Measurements from ENCODE around the gene IL6. TPM values are rescaled to one million over a fixed set of nuclear protein-coding genes. Genes with fewer than 3 reads are reported as not detected.

The IL6 gene
- total and polyA plus RNA-seq, 9 of the 15 experiments (the other 6 are each of a cell fraction or from before 2014, with no cell fraction given), result 0.76 to 2.9 (median 1.5) TPM

DNA sequence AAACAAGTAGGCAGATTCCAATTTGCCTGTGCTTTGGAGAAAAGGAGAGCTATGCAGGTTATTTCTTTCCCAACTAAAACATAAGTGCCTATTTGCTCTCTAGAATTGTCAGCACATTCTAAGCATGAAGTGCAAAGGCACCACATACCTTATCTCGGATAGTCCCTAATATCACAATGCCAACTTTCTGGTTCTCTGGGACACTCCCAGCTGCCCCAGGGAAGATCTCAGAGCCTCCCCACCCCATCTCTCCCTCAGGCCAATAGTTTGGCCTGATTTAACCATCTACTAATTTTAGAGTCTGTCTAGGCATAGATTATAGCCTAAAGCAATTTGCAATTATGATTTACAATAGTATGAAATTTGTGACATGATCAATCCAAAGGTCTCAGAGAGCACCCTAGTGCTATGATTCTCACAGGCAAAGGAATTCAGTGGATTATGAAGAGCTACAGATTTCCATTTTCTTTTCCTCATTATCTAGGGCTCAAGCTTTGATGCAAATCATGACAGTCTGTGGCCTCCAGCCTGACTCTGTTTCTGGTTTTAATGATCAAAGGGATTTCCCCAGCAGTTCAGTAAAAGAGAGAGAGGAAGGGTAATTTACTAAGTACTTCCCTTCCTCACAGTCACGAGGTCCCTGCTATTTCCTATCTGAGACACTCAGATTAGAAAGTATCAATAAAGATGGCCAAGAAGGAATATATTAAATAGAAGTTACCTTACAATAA is 29.0 kb upstream of the IL6 start (continued):
- TF ChIP-seq ZNF395 (CRISPR knock-in tag; IDR thresholded peaks at IDR 0.05), result 0 out of 2 replicates have a peak, but pooled peaks have one; percentile 6

DNA sequence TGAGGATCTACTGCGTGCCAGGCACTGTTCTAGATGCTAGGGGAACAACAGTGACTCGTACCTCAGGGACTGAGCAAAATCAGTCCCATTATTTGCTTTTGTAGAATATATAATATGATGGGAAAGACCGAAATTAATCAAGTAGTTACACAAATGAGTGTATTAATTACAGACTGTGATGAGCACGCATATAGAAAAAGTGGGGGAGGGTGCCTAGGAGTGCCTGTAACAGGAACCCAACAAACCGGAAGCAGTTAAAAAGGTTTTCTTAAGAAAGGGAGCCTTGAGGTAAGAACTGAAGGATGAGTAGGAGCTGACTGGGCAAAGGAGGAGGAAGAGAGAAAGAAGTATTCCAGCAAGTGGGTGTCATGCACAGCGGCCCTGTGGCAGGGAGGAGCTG is 28.2 kb upstream of the IL6 start:
- Histone ChIP-seq H3K4me2 (ENCODE audit: insufficient read depth, low read length) (no peak overlapping the region; the same call in 1 of the 2 replicates), H3K79me2 (ENCODE audit: control insufficient read depth, insufficient read depth, low read length) (peaks cover 84% of the 10 kb centered on the region), H3K9me1 (ENCODE audit: control insufficient read depth, insufficient read depth, low read length) (no peaks in the 10 kb centered on the region), H3K4me3 (no peak overlapping the region), H3K9ac (ENCODE audit: insufficient read depth in 1 of 2, low read depth in 2 of 2, low read length in 2 of 2) (no peak overlapping the region), H4K20me1 (replicated peaks; ENCODE audit: control insufficient read depth, insufficient read depth, low read length) (no peaks in the 10 kb centered on the region), H3K36me3 (ENCODE audit: control insufficient read depth, insufficient read depth, low read length) (peaks cover 8% of the 10 kb centered on the region), H3K27me3 (ENCODE audit: control insufficient read depth in 2 of 2, insufficient read depth in 2 of 2, low read length in 2 of 2) (no peaks in the 10 kb centered on the region), H2AFZ (ENCODE audit: low read depth, low read length) (no peak overlapping the region), H3K9me3 (replicated peaks; ENCODE audit: control insufficient read depth, insufficient read depth, low read depth, low read length) (no peaks in the 10 kb centered on the region), H3K27ac (ENCODE audit: extremely low read depth, low read depth, low read length) (peak overlapping the region; percentile 7; the same call in 1 of the 3 replicates), H3K4me1 (replicated peaks in 1 of 2; ENCODE audit: control insufficient read depth in 2 of 2, insufficient read depth in 2 of 2, low read length in 2 of 2) (peaks cover 19 to 68% of the 10 kb centered on the region in 2 experiments)
- FAIRE-seq (no peak), DNase-seq (ENCODE audit: extremely low read depth in 1 of 4, low spot score in 3 of 4) (no peak), ATAC-seq (no peak)
- WGBS (ENCODE audit: insufficient coverage, low coverage, missing lambda C conversion rate), result 73% methylated on average over 6 of the region's 6 CpGs
- CTCF ChIA-PET (ENCODE audit: low intra/inter-chr PET ratio), result no interaction called here
- intact Hi-C loops (cut with micrococcal nuclease) (no loop called here), in situ Hi-C loops (cut with MboI) (no loop called here)
- POLR2A ChIA-PET, result interaction anchor here (0.5 to 3.6 kb wide), 4 partner anchors 14 to 666 kb away, joined by 3 to 22 read pairs (median 5); no protein-coding TSS in a partner anchor
- BruUV-seq (replicated peaks), result no TSS peak
- TF ChIP-seq POLR3G (IDR thresholded peaks at IDR 0.05; ENCODE audit: extremely low read depth, insufficient read length, insufficient replicate concordance), result no peak
- TF ChIP-seq ZNF347 (CRISPR knock-in tag; IDR thresholded peaks at IDR 0.05; ENCODE audit: low read depth), result no peak
- no peak for TF ChIP-seq NR2C2 (CRISPR knock-in tag; IDR thresholded peaks at IDR 0.05)
- TF ChIP-seq NR2C2 (tag; IDR thresholded peaks at IDR 0.05), result 0 out of 2 replicates have a peak, but pooled peaks have one; percentile 33
- no peak for TF ChIP-seq SLC30A9 (CRISPR knock-in tag; IDR thresholded peaks at IDR 0.05)
- no peak for TF ChIP-seq LCOR (CRISPR knock-in tag; IDR thresholded peaks at IDR 0.05)
- TF ChIP-seq POLR2A (conservative IDR thresholded peaks at IDR 0.05), result no peak
- TF ChIP-seq RBFOX2 (IDR thresholded peaks at IDR 0.05; ENCODE audit: low read depth, low read length), result no peak
- no peak for TF ChIP-seq ZNF766 (CRISPR knock-in tag; conservative IDR thresholded peaks at IDR 0.05)
- TF ChIP-seq ID3 (CRISPR knock-in tag; IDR thresholded peaks at IDR 0.05), result no peak
- TF ChIP-seq ID3 (tag; IDR thresholded peaks at IDR 0.05), result no peak
- TF ChIP-seq CCNT2 (IDR thresholded peaks at IDR 0.05; ENCODE audit: borderline replicate concordance, extremely low read depth, insufficient read length, low read depth, low read length), result no peak
- TF ChIP-seq, protein P1, sequence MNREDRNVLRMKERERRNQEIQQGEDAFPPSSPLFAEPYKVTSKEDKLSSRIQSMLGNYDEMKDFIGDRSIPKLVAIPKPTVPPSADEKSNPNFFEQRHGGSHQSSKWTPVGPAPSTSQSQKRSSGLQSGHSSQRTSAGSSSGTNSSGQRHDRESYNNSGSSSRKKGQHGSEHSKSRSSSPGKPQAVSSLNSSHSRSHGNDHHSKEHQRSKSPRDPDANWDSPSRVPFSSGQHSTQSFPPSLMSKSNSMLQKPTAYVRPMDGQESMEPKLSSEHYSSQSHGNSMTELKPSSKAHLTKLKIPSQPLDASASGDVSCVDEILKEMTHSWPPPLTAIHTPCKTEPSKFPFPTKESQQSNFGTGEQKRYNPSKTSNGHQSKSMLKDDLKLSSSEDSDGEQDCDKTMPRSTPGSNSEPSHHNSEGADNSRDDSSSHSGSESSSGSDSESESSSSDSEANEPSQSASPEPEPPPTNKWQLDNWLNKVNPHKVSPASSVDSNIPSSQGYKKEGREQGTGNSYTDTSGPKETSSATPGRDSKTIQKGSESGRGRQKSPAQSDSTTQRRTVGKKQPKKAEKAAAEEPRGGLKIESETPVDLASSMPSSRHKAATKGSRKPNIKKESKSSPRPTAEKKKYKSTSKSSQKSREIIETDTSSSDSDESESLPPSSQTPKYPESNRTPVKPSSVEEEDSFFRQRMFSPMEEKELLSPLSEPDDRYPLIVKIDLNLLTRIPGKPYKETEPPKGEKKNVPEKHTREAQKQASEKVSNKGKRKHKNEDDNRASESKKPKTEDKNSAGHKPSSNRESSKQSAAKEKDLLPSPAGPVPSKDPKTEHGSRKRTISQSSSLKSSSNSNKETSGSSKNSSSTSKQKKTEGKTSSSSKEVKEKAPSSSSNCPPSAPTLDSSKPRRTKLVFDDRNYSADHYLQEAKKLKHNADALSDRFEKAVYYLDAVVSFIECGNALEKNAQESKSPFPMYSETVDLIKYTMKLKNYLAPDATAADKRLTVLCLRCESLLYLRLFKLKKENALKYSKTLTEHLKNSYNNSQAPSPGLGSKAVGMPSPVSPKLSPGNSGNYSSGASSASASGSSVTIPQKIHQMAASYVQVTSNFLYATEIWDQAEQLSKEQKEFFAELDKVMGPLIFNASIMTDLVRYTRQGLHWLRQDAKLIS (CRISPR knock-in tag; IDR thresholded peaks at IDR 0.05), result 0 out of 2 replicates have a peak, but pooled peaks have one; percentile 35
- TF ChIP-seq CBFA2T2 (conservative IDR thresholded peaks at IDR 0.05), result no peak
- TF ChIP-seq ZNF24 (IDR thresholded peaks at IDR 0.05), result peak; percentile 72
